GM21526 (cell line): ENCODE results near the gene ANGPTL7.
"Not testable (repeated sequence)": the region's sequence is repeated elsewhere in the genome, so short reads cannot be mapped to it uniquely, and the experiment has no call there.

Experiments
- ATAC-seq: cut with Tn5 transposase; IDR thresholded peaks from one replicate; pipeline ENCODE4 v1.9.1; 2021; ENCODE audit warnings: moderate library complexity; ENCODE audit not compliant: unreplicated experiment, low FRiP score

Gene ANGPTL7

DNA sequence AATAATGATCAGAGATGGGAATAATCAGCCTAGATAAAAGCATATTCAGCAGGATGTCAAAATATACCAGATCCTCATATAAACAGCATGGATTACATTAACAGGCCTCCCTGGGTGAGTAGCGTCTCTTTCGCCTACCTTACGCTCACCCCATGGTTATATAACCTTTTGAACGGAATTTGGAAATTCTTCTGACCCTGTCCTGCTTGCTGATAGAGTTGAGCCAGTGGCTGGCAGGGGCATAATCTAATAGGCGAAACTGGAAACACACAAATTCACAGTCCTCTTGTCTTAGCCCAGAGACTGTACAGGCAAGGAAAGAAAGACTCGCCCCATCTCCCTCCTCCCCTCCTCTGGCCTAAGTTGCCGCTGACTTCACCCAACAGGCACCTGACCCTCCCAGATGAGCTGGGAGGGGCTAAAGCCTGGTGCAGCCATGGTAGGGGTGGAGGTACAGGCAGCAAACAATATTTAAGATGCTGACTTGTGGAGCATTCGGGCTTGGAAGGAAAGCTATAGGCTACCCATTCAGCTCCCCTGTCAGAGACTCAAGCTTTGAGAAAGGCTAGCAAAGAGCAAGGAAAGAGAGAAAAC, at the start of gene ANGPTL7:
Gene ANGPTL7 (plus strand): TSS at position 498 of the 594 bp plus-strand sequence. CDS start 225 bp downstream, outside the sequence.
- no peak for ATAC-seq

GRCh38 chr1:11142618-11143391, 46.4 kb upstream of the ANGPTL7 start:
- no peak for ATAC-seq

DNA sequence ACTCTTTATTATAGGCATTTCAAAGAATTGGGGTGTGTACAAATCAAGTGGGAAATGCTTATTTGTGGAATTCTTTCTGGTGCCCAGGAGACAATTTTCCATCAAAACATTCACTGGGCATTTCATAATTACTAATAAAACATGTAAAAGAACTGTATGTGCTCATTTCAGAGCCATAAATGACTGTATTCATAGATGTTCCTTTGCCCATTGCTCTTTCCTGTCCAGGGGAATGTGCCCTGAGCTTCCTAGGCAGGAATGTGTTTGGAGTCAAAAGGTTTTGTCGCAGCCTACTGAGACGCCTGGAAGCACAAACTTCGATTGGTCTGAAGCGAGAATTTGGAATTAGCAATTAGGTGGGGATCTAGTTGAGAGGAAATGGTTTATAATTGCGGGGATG, 45.8 kb upstream of the ANGPTL7 start:
- no peak for ATAC-seq

DNA sequence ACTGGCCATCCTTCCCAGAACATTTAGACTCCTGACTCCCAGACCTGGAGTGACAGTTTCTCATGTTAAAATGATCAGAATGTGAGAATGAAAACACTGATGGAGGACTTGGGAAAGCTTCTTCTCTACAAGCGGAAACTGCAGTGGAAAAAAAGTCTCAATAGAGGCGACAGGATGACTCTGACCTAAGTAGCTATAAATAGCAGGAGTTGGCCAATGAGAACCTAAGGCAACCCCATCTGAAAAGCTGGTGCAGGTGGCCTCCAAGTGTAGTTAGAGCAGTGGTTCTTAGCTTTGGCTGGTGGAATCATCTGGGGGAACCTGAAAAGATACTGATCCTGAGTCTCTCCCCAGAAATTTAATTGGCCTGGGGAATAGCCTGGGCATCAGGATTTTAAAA, 45.2 kb upstream of the ANGPTL7 start:
- no peak for ATAC-seq

- ATAC-seq = no peak
Measured at GRCh38 chr1:11144570-11145256, 44.4 kb upstream of the ANGPTL7 start.

- no peak for ATAC-seq
Measured at GRCh38 chr1:11145741-11146140, 43.4 kb upstream of the ANGPTL7 start.

- no peak for ATAC-seq
Measured at GRCh38 chr1:11147197-11147770, 41.9 kb upstream of the ANGPTL7 start.

GRCh38 chr1:11150326-11150725, 38.8 kb upstream of the ANGPTL7 start:
- no peak for ATAC-seq

DNA sequence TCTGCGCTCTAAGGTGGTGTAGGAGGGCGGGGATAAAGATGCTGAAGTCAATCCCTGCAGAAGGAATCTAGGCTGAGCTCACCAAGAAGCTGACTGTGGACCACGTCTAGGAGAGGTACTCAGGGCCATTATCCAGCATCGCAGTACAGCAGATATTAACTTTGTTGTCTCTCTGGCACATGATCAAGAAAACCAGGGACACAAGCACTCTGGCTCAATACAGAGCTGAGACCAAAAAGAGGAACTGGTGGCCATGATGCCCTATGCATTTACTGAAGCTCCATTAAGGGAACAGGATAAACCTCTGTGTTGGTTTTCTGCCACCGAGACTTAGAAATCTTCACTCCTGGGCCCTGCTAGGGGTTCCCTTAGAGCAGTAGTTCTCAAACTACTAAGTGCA, 38.0 kb upstream of the ANGPTL7 start:
- no peak for ATAC-seq

- no peak for ATAC-seq
Measured at GRCh38 chr1:11151826-11152612, 37.1 kb upstream of the ANGPTL7 start.

DNA sequence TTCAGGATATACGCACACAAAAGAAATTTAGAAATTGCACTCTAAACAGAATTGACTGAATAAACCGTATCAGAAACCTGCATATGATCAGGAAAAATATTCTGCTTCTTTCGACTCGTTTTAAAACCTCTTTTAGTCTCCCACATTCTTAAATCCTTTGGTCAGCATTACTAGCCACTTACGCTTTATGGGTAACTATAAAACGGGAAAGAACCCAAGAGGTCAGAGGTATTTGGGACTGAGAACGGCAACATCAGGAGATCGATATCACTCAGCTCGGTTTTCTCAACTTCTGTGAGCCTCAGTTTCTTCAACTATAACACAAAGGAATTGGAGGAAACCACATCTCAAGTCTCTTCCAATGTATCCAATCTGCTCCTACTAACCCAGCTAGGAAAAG, 36.4 kb upstream of the ANGPTL7 start:
- no peak for ATAC-seq

- ATAC-seq = no peak
Measured at GRCh38 chr1:11153184-11153583, 36.0 kb upstream of the ANGPTL7 start.

- ATAC-seq = no peak
Measured at GRCh38 chr1:11156441-11156840, 32.7 kb upstream of the ANGPTL7 start.

DNA sequence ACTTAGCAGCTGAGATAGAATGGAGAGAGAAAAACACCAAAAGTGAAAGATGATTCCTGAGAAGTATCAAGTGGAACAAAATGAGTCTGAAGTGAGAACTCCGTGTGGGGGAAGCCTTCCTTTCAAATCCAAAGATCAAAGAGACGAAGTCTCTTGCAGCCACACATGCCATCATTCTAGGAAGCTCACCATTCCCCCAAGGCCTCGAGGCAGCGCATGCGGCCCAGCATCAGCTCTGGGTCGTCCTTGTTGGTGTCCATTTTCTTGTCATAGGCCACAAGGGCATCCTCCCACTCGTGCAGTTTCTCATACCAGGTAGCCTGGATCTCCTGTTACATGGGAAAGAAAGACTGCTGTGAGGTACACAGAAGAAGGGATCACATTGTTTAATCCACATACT, 32.2 kb upstream of the ANGPTL7 start:
- no peak for ATAC-seq

DNA sequence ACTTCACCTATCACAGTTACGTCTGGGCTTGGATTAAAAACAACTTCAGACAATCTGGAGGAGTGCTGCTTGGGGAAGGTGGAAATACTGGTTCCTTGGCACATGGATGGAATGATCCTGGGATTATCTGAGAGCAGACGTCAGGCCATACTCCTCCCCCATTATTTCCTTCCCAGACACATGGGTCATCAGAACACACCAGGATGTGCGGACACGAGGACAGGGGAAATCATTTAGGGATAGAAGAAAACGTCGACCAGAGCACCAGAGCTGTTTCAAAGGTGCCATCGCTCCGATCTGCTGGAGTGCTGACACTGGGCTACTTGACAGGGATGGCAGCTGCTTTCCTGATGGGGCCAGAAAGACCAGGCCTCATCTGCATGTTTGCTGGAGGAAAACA, 31.8 kb upstream of the ANGPTL7 start:
- no peak for ATAC-seq

- ATAC-seq = no peak
Measured at GRCh38 chr1:11157867-11158266, 31.3 kb upstream of the ANGPTL7 start.

DNA sequence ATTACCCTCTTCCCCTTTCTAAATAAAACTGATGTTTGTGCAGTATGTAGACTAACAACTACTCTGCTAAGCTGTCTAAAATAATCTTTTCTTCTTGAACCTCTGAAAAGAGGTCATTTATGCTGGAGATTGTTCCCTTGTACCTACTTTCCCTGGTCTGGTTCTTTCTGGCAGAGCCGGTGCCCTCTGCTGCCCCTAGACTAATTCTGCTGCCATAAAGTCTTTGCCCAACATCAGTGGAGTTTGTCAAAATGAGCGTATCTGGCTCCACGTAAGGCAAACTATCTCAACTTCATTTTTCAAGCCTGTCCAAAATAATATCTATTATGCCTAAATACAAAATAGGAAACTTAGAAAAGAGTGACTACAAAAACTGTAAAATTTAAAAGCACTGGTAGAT, 30.9 kb upstream of the ANGPTL7 start:
- ATAC-seq = no peak

- no peak for ATAC-seq
Measured at GRCh38 chr1:11158720-11159321, 30.3 kb upstream of the ANGPTL7 start.

DNA sequence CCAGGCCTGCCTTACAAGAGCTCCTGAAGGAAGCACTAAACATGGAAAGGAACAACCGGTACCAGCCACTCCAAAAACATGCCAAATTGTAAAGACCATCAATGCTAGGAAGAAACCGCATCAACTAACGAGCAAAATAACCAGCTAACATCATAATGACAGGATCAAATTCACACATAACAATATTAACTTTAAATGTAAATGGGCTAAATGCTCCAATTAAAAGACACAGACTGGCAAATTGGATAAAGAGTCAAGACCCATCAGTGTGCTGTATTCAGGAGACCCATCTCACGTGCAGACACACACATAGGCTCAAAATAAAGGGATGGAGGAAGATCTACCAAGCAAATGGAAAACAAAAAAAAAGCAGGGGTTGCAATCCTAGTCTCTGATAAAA, 26.4 kb upstream of the ANGPTL7 start:
- not testable (repeated sequence) for ATAC-seq

DNA sequence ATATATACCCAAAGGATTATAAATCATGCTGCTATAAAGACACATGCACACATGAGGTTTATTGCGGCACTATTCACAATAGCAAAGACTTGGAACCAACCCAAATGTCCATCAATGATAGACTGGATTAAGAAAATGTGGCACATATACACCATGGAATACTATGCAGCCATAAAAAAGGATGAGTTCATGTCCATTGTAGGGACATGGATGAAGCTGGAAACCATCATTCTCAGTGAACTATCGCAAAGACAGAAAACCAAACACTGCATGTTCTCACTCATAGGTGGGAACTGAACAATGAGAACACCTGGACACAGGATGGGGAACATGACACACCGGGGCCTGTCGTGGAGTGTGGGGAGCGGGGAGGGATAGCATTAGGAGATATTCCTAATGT, 22.4 kb upstream of the ANGPTL7 start:
- ATAC-seq = not testable (repeated sequence)
